Activated T-helper 2 cell treated with anti-CD3 and anti-CD28 coated beads, Interferon-gamma antibody, Interleukin-2, Interleukin-4, amounts not matched to agents 10 μg/mL and 5 μg/mL and 100 μg/mL, durations not matched to agents 14 hours and 24 hours and 36 hours (primary cell): ENCODE results near the gene TCEAL8. TPM values are rescaled to one million over a fixed set of nuclear protein-coding genes. Genes with fewer than 3 reads are reported as not detected.

ENCODE experiments used
- DNase-seq: peaks from one replicate; pipeline ENCODE4 v3.0.0; 2021; ENCODE audit warnings: low spot score
- H3K27ac Mint-ChIP-seq: one replicate; pipeline ENCODE4 v1.8.0; 2021; ENCODE audit warnings: mixed read lengths
- H3K27me3 Mint-ChIP-seq: one replicate; pipeline ENCODE4 v1.8.0; 2021; ENCODE audit warnings: low read depth, mixed read lengths
- H3K36me3 Mint-ChIP-seq: one replicate; pipeline ENCODE4 v1.8.0; 2021; ENCODE audit warnings: low read depth, mixed read lengths
- H3K4me1 Mint-ChIP-seq: one replicate; pipeline ENCODE4 v1.8.0; 2021; ENCODE audit warnings: low read depth, mixed read lengths
- H3K4me3 Mint-ChIP-seq: one replicate; pipeline ENCODE4 v1.8.0; 2021; ENCODE audit warnings: low read depth, mild to moderate bottlenecking, moderate library complexity, mixed read lengths
- H3K9me3 Mint-ChIP-seq: one replicate; pipeline ENCODE4 v1.8.0; 2021; ENCODE audit warnings: mixed read lengths
- intact Hi-C: fragments of 100-400 bp; cut with micrococcal nuclease; formaldehyde crosslinking; loops from one replicate; pipeline ENCODE4 v1.15.1; 2023
- total RNA-seq: library from RNA; stranded (reverse); gene quantifications from 2 replicates; pipeline ENCODE4 v1.2.3, GENCODE V29; 2022

Gene TCEAL8
- total RNA-seq, 1 donor from 2014 or later: 30.1 TPM

- no peaks in the 10 kb centered on the region for H3K9me3 Mint-ChIP-seq
- no peak overlapping the region for H3K4me3 Mint-ChIP-seq
- peaks cover 4% of the 10 kb centered on the region for H3K27me3 Mint-ChIP-seq
- peaks cover 4% of the 10 kb centered on the region for H3K36me3 Mint-ChIP-seq
- intact Hi-C loops: loop anchor here (1.0 to 2.0 kb wide), 2 partner anchors 37 to 254 kb away; no protein-coding TSS in a partner anchor
- no peak for DNase-seq
- no peak overlapping the region for H3K27ac Mint-ChIP-seq
- peaks cover 3% of the 10 kb centered on the region for H3K4me1 Mint-ChIP-seq
These were observed 43.8 kb downstream of the TCEAL8 start for GRCh38 chrX:103211012-103211715.

DNA sequence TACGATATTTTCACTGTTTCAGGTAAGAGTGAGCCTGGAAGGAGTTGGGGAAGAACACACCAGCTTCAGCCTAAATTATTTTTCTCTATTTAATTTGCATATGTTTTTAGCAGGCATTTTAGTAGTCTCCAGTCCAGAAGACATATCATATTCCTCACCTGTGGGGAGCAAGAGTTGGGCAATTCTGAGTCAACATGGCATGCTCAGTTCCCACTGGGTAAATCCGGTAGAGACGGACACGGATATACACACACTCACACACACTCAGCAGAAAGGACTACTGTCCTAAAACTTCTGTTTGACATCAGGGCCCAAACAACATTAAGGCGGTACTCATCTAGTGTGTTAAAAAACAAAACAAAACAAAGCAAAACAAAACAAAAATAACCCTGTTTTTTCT is 44.9 kb downstream of the TCEAL8 start:
- Mint-ChIP-seq H3K36me3 (no peaks in the 10 kb centered on the region), H3K27ac (no peak overlapping the region), H3K4me1 (peaks cover 3% of the 10 kb centered on the region), H3K27me3 (peaks cover 5% of the 10 kb centered on the region), H3K4me3 (no peak overlapping the region), H3K9me3 (no peaks in the 10 kb centered on the region)
- DNase-seq: no peak
- intact Hi-C loops: loop anchor here (2.0 kb wide), 1 partner anchor 255 kb away; no protein-coding TSS in a partner anchor

Other genes with a start within 250 kb of the TCEAL8 start
- gene BEX1, start 191.0 kb downstream of the TCEAL8 start, total RNA-seq: not detected in 2 replicates
- gene NXF3, start 162.0 kb downstream of the TCEAL8 start, total RNA-seq: not detected in 2 replicates
- gene BEX4, start 40.0 kb downstream of the TCEAL8 start, total RNA-seq: 7.8 and 9.4 TPM in 2 replicates
- gene TCEAL5, start 21.6 kb upstream of the TCEAL8 start, total RNA-seq: not detected in 2 replicates
- 2.6 and 3.9 TPM in 2 replicates for gene BEX2, start 55.8 kb upstream of the TCEAL8 start, total RNA-seq
- gene TCEAL7, start 75.1 kb upstream of the TCEAL8 start, total RNA-seq: not detected in 2 replicates
- gene TCEAL9, start 101.4 kb upstream of the TCEAL8 start, total RNA-seq: 0.73 and 0.97 TPM in 2 replicates
- 7.0 and 8.4 TPM in 2 replicates for gene BEX3, start 121.4 kb upstream of the TCEAL8 start, total RNA-seq